Activated CD4-positive, alpha-beta T cell treated with anti-CD3 and anti-CD28 coated beads, Interleukin-2, amount 50 U/mL, for 24 hours (primary cell): Measurements from ENCODE around the gene DACH2.

Experiments used
- DNase-seq, 2 donors: peaks; one replicate each; pipeline ENCODE4 v3.0.0-alpha.2; 2020; ENCODE audit warnings: low read depth in 1 of 2, low spot score in 1 of 2

Gene DACH2

GRCh38 chrX:86747091-86747490 is 598.8 kb downstream of the DACH2 start:
- DNase-seq: no peak

- DNase-seq: no peak
These were observed 657.0 kb downstream of the DACH2 start for GRCh38 chrX:86805241-86805640.

GRCh38 chrX:86806786-86807185 is 658.5 kb downstream of the DACH2 start:
- DNase-seq: no peak

- no peak for DNase-seq
These were observed 661.4 kb downstream of the DACH2 start for GRCh38 chrX:86809651-86810050.

DNA sequence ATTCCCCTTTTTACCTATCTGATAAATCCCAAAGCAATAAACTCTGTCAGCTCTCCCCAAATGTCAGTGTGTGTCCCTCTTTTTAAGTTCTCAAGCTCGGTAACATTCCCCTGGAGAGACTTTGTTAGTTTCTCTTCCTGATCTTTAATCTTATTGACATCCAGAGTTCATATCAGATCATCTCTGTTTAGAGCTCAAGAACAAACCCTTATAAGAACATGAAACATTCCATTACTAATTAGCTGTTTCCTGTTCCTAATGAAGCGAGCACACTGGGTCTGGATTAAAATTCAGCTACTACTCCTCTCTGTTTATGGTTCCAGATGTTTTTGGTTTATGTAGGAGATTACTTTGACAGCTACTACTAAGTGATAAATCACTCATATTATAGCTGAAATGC is 681.5 kb downstream of the DACH2 start:
- DNase-seq: no peak

DNA sequence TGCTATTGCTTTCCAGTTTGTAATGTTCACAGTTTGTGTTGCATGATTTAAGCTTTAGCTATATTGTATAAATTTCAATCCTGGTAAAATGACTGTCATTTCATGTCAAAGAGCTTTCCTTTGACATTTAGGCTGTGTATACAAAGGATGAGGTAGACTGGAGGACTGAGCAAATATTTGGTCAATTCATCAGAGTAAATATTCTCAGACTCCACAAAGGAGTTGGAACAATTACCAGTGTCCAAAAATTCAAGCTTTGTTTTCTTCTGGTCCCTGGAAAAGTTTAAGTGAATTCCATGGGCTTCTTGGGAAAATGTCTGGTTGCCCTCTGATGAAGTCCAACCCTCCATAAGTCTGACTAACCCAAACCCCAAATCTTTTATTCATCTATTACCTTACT is 682.4 kb downstream of the DACH2 start:
- DNase-seq: no peak

- DNase-seq: no peak
These were observed 696.9 kb downstream of the DACH2 start for GRCh38 chrX:86845101-86845500.
